Upper lobe of left lung (tissue), 6 donors: ENCODE measurements around the gene OGFR. TPM values are rescaled to one million over a fixed set of nuclear protein-coding genes. Genes with fewer than 3 reads are reported as not detected.

ENCODE experiments used
- ATAC-seq, 2 donors: fragments of 200-7000 bp; cut with Tn5 transposase; one replicate each; pipeline ENCODE4 v1.9.1; 2022; ENCODE audit warnings: mild to moderate bottlenecking in 2 of 2, moderate library complexity in 2 of 2; ENCODE audit not compliant: low FRiP score in 2 of 2
- DNase-seq, 2 donors: peaks; one replicate each; pipeline ENCODE4 v3.0.0-alpha.2; 2019 to 2020
- H3K27ac ChIP-seq, 4 donors: fragments of 200-600 bp; sonication (generic); one replicate each; pipeline ENCODE4 v1.5.1; 2016 to 2019
- H3K27me3 ChIP-seq, 4 donors: fragments of 200-600 bp; sonication (generic); one replicate each; pipeline ENCODE4 v1.5.1; 2017 to 2019
- H3K36me3 ChIP-seq, 4 donors: fragments of 200-600 bp; sonication (generic); one replicate each; pipeline ENCODE4 v1.5.1; 2016 to 2019
- H3K4me1 ChIP-seq, 4 donors: fragments of 200-600 bp; sonication (generic); one replicate each; pipeline ENCODE4 v1.5.1; 2018 to 2019
- H3K4me3 ChIP-seq, 4 donors: fragments of 200-600 bp; sonication (generic); one replicate each; pipeline ENCODE4 v1.5.1; 2017 to 2019; ENCODE audit warnings: mild to moderate bottlenecking in 2 of 4, moderate library complexity in 1 of 4
- H3K9me3 ChIP-seq, 4 donors: fragments of 200-600 bp; sonication (generic); one replicate each; pipeline ENCODE4 v1.5.1; 2018 to 2019
- CTCF ChIP-seq, 6 experiments: fragments of 450-650 bp in 4 of 6; fragments of 200-600 bp in 2 of 6; sonication (generic) in 2 of 6; IDR thresholded peaks; one replicate each; pipeline ENCODE4 v1.5.1; 2016 to 2019; ENCODE audit warnings: antibody characterized with exemption in 6 of 6
- EP300 ChIP-seq, 4 donors: sonication (generic); formaldehyde crosslinking; IDR thresholded peaks; one replicate each; pipeline ENCODE4 v1.5.1; 2017; ENCODE audit warnings: antibody characterized with exemption in 4 of 4, control low read depth in 2 of 4
- POLR2A ChIP-seq, 4 donors: fragments of 450-650 bp; IDR thresholded peaks; one replicate each; pipeline ENCODE4 v1.5.1; 2016 to 2017; ENCODE audit warnings: antibody characterized with exemption in 4 of 4, mild to moderate bottlenecking in 2 of 4
- POLR2AphosphoS5 ChIP-seq, 2 donors: sonication (generic); formaldehyde crosslinking; IDR thresholded peaks; one replicate each; pipeline ENCODE4 v1.5.1; 2017; ENCODE audit warnings: antibody characterized with exemption in 2 of 2
- WGBS, 2 donors: methylation state at CpG; one replicate each; pipeline ENCODE4 v1.1.5; 2017 to 2018; 5-methylcytosine and 5-hydroxymethylcytosine counted together
- total RNA-seq, 6 donors: library from RNA; depleted of rRNA in 4 of 6; stranded (reverse); fragments of >200 nt in 4 of 6; gene quantifications; one replicate each; pipeline versions ENCODE4 v1.1.0 to v1.2.1, GENCODE V29; 2016 to 2021
- donor health status: DM: no; HTN: no; CAD: no; lungs with moderate emphysema.
- donor health status: DM: no; HTN: yes; CAD: no; lungs with severe emphysema.

The OGFR gene
- total RNA-seq, 6 donors from 2014 or later = 63.8 to 166 (median 74.9) TPM

DNA sequence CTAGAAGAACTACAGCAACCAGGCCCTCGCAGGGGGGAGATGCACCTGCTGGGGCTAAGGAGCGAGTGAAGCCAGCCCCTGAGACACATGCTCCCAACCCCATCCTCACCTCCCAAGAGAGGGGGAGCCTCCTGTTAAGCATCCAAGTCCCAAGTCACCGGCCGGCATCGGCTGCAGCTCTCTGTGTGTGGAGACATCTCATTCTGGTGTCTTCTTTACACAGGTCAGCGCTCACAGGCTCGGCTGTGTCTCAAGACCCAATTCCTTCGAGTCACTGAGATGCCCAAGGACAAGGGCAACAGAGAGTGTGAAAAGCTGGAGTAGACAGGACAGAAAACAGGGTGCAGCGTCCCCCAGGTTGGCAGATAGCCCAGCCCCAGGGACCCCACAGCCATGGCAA, 29.4 kb upstream of the OGFR start:
- 87 to 94% methylated on average over 7 to 9 of the region's 9 CpGs for WGBS, 2 donors
- DNase-seq = no peak
- Histone ChIP-seq H3K36me3 (no peaks in the 10 kb centered on the region), H3K4me3 (no peak overlapping the region), H3K9me3 (no peaks in the 10 kb centered on the region), H3K27ac (no peak overlapping the region), H3K4me1 (peaks cover 5 to 15% (median 9%) of the 10 kb centered on the region in 4 donors), H3K27me3 (no peaks in the 10 kb centered on the region)
- no peak for ATAC-seq
- TF ChIP-seq POLR2A (IDR thresholded peaks at IDR 0.05) (no peak), POLR2AphosphoS5 (IDR thresholded peaks at IDR 0.05) (no peak), CTCF (IDR thresholded peaks at IDR 0.05) (no peak), EP300 (IDR thresholded peaks at IDR 0.05) (no peak)

DNA sequence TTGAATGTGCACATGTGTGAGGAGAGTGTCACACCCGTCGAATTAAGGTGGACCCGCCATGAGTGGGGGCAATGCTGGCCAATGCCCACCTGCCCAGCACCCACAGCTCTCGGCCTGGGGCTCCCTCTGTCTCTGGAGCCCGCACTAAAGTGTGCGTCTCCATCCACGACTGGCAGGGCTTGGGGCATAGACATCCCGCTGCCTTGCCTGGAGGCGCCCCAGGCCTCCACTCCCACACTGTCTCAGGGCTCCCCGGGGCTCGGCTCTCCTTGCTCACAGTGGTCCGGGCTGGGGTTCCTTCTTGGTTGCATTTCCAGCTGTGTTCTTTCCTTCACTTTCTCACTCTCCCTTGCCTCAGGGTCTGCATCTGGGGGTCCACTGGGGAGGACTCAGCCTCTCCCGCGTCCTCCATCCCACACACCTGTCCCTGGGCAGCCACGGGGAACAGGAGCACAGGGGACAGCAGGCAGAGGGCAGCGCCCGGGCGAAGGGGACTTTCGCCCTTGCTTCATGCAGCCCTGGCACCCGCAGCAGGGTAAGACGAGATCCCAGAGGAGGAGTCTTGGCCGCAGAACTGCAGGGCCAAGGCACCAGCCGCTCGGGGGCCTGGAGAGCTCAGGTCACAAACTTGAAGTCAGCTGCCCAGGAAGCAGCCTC, 28.5 kb upstream of the OGFR start:
- Histone ChIP-seq H3K36me3 (no peaks in the 10 kb centered on the region), H3K4me3 (no peak overlapping the region), H3K27ac (peak overlapping the region in 3 of 4 donors; percentile 79 to 81 (median 80)), H3K9me3 (no peaks in the 10 kb centered on the region), H3K4me1 (peaks cover 5 to 15% (median 9%) of the 10 kb centered on the region in 4 donors), H3K27me3 (no peaks in the 10 kb centered on the region)
- TF ChIP-seq POLR2AphosphoS5 (IDR thresholded peaks at IDR 0.05) (no peak), EP300 (IDR thresholded peaks at IDR 0.05) (no peak), POLR2A (IDR thresholded peaks at IDR 0.05) (no peak), CTCF (IDR thresholded peaks at IDR 0.05) (no peak)
- 89 to 94% methylated on average over 19 to 23 of the region's 24 CpGs for WGBS, 2 donors
- no peak for ATAC-seq
- peak in 1 of 2 donors; percentile 48 for DNase-seq

GRCh38 chr20:62776692-62777527, 27.7 kb upstream of the OGFR start:
- Histone ChIP-seq H3K4me3 (no peak overlapping the region), H3K27me3 (no peaks in the 10 kb centered on the region), H3K36me3 (no peaks in the 10 kb centered on the region), H3K27ac (peak overlapping the region in 3 of 4 donors; percentile 79 to 81 (median 80)), H3K4me1 (peaks cover 5 to 15% (median 9%) of the 10 kb centered on the region in 4 donors), H3K9me3 (no peaks in the 10 kb centered on the region)
- no peak for TF ChIP-seq POLR2AphosphoS5 (IDR thresholded peaks at IDR 0.05)
- peak in 1 of 4 donors; percentile 21 for TF ChIP-seq POLR2A (IDR thresholded peaks at IDR 0.05)
- ATAC-seq (no peak), DNase-seq (no peak)
- 55 to 60% methylated on average over 11 to 12 of the region's 14 CpGs for WGBS, 2 donors

- DNase-seq = peak in 1 of 2 donors; percentile 65
- H3K4me3 ChIP-seq = no peak overlapping the region
- TF ChIP-seq CTCF (IDR thresholded peaks at IDR 0.05) (no peak), POLR2AphosphoS5 (IDR thresholded peaks at IDR 0.05) (no peak)
- H3K36me3 ChIP-seq = no peaks in the 10 kb centered on the region
- no peak for ATAC-seq
- WGBS, 2 donors = 58 to 90% methylated on average over 2 to 8 of the region's 8 CpGs
- H3K27me3 ChIP-seq = no peaks in the 10 kb centered on the region
- H3K4me1 ChIP-seq = peaks cover 5 to 15% (median 9%) of the 10 kb centered on the region in 4 donors
- peak overlapping the region in 2 of 4 donors; percentile 80 to 81 for H3K27ac ChIP-seq
- H3K9me3 ChIP-seq = no peaks in the 10 kb centered on the region
Observed at GRCh38 chr20:62777528-62777830, 27.2 kb upstream of the OGFR start.

DNA sequence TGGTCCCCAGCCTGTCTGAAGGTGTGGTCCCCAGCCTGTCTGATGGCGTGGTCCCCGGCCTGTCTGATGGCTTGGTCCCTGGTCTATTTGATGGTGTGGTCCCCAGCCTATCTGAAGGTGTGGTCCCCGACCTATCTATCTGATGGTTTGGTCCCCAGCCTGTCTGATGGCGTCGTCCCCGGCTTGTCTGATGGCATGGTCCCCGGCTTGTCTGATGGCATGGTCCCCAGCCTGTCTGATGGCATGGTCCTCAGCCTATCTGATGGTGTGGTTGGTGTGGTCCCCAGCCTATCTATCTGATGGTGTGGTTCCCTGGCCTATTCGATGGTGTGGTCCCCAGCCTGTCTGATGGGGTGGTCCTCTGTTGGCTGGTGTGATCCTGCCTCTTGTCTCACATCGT, 26.6 kb upstream of the OGFR start:
- TF ChIP-seq POLR2A (IDR thresholded peaks at IDR 0.05) = no peak
- TF ChIP-seq EP300 (IDR thresholded peaks at IDR 0.05) = no peak
- TF ChIP-seq CTCF (IDR thresholded peaks at IDR 0.05) = no peak
- no peak for TF ChIP-seq POLR2AphosphoS5 (IDR thresholded peaks at IDR 0.05)
- WGBS, 2 donors = 94 to 96% methylated on average over 7 to 8 of the region's 9 CpGs
- no peak for DNase-seq
- no peaks in the 10 kb centered on the region for H3K9me3 ChIP-seq
- H3K27me3 ChIP-seq = no peaks in the 10 kb centered on the region
- H3K4me1 ChIP-seq = peaks cover 5 to 18% (median 9%) of the 10 kb centered on the region in 4 donors
- ATAC-seq = no peak
- H3K4me3 ChIP-seq = no peak overlapping the region
- H3K36me3 ChIP-seq = no peaks in the 10 kb centered on the region
- no peak overlapping the region for H3K27ac ChIP-seq
